Superior temporal gyrus (tissue), 1 donor: ENCODE measurements around the gene MYH1.
"Not testable (repeated sequence)": the region's sequence is repeated elsewhere in the genome, so short reads cannot be mapped to it uniquely, and the experiment has no call there.

Experiments
- DNase-seq: peaks from one replicate; pipeline ENCODE4 v3.0.0-alpha.2; 2016; ENCODE audit errors: extremely low spot score

Gene MYH1

DNA sequence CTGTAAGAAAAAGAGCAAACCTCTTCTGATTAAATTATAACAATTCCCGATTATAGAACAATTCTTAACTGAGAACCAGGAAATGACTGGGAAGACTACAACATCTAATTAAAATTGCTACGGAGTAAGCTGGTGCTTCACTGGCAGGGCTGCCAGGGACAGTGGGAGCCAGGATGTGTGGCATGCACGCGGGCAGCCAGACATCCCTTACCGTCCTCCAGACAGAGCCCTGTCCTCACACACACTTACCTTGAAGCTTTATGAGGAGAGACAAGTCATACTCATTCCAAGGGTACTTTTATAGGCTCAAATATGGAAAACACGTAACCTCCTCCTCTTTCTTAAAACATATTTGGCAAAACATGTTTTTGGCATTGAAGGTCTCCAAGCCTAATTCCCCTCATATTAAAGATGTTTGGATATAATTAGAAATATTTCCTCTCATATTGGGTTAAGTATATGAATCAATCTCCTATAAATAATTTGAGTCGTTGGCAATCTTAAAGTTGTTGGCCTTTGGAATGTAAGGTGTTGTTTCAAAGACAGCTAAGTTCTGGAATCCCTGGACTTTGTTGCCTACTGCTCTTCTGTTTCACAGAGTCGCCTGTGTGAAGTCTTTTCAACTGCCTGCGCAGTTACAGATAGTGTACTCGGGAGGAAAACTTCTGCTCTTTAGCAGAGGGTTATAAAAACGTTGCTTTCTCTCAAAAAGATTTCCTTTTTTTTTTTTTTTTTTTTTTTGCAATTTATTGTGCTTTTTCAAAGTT, at the start of gene MYH1:
Gene MYH1 (minus strand): TSS at position 272 of the 767 bp plus-strand sequence. CDS start 1,900 bp downstream, outside the sequence.
- DNase-seq, result no peak

DNA sequence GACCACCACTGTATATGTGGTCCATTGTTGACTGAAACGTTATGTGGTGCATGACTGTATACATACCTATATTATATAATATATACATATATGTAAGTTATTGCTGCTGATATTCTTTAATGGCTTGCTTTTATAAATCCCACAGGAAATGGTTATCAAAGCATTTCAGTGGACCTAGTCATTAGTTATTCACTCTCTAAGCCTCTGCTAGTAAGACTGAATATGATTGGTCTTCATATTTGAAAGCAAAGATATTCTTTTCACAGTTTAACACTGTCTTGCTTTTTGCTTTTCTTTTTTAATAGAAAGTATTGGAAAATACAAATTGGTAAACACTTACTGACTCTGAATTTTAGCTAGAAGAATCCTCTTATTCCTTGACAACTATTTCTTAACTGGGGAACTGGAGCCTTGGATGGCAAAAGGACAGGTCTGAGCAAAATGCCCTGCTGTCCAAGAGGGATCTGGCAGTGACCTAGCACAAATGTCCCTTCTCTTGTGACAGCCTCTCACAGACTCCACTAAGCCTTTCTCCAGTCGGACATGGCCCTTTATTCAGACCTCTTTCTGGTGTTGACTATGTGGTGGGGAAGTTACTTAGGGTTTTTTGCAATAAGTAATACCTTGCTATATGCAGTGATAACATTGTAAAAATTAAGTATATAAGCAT, 45.8 kb upstream of the MYH1 start:
- no peak for DNase-seq

DNA sequence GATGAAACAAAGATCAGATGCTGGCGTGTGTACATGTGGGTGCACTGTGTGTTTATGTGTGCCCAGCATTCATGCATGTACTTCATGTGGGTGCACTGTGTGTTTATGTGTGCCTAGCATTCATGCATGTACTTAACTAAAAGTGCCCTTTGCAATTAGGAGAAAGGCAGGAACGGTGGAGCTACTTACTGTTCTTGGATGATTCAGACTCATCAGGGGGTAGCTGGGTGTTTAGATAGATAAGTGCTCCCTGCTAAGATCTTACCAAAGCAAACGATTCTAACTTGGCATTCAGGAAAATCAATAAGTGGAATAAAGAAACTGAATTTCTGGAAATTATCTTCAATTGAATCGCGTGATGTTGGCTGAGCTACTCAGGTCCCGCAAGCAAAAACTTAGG, 39.7 kb upstream of the MYH1 start:
- no peak for DNase-seq

DNA sequence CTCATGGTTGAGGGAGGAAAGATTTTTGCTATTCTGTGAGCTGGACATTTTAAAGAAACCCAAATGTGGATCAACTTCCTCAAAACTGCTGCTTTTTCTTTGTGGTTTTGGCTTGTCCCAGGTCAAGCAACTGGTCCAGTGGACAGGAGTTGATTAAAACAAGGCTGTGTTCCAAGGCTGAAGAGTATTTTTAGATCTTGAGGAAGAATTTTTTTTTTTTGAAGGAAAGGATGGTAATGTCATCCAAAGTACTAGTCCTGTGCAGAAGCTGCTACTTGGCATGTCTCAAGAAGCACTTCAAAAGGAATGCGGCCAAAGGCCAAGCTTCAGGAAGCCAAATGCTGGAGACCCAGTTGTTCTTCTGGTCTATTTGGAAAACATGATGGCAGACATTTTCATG, 39.1 kb upstream of the MYH1 start:
- DNase-seq, result no peak

DNA sequence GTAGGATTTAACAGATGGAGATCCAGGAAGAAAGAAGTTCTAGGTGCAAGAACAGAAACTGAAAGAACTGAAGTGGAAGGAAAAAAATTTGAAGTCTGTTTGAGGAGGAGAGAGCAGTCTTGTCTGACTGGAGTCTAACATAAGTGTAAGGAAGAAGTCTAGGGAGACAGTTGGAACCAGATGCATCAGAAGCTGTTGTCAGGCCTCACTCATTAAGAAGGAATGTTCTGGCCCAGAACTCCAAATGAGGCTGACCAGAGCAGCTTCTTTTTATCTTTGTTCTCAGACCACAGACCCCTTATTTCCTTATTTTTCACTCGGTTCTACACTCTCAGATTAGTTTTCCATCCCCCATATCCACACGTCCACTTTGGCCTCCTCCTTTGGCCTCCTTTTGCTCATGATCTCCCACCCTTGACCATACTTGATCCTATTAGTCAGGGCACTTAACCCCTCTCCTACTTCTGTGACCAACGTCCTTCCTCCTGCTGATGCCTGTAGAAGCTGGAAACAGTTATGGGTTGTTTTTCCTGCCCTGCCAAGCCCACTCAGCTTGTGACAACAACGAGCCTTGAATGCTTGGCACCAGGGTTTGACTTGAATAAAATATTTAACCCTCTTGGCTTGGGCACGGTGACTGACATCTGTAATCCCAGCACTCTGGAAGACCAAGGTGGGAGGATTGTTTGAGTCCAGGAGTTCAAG, 38.1 kb upstream of the MYH1 start:
- no peak for DNase-seq

DNA sequence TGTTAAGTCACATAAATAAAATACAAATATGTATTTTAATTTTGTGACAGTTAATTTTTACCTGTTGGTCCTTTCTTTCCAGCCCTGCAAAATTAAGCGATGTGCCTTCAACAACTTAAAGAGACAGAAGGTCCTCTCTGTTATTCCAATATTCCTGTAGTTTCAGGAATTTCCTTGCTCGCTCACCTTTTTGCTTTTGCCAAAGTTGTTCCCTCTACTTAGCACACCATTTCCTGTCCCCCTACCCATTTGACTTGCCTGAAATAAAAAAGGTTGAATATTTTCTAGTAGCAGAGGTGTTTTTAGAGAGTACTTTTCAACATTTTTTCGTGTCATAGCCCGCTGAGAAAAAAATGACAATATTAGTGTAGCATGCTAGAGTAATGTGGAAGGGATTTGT, 31.7 kb upstream of the MYH1 start:
- no peak for DNase-seq

DNA sequence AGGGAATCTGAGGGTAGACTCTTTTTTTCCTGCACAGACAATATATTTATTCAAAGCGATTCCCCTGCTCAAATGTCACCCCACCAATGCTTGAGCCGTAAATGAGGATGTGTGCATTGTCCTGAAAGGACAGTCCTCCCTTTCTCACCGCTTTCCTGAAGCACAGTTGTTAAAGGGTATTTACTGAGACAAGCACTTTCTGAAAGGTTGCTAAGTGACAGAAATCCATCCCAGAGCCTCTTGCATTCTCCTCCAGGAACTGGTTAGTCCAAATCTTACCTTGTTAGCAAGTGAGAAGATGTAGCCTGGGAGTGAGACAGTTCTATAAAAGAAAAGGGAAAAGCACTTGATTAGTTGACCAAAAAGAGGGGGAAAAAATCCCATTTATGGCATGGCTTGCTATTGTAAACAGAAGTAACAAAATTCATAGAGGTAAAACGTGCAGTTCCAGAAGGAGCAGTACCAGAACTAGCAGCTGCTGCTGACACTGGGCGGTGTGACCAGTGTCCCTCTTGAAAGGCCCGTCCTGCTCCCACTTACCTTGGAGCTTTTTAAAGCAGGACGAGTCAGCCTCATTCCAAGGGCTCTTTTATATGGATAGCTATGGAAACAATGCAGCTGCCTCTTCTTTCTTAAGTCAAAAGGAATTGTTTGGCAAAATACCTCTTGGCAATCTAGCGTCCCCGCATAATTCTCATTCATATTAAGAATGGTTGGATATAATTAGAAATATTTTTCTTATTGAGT, 30.9 kb upstream of the MYH1 start, which contains the start of gene MYH2:
Gene MYH2 (minus strand): TSS at position 563 of the 747 bp plus-strand sequence. CDS start 1,738 bp downstream, outside the sequence.
- no peak for DNase-seq

DNA sequence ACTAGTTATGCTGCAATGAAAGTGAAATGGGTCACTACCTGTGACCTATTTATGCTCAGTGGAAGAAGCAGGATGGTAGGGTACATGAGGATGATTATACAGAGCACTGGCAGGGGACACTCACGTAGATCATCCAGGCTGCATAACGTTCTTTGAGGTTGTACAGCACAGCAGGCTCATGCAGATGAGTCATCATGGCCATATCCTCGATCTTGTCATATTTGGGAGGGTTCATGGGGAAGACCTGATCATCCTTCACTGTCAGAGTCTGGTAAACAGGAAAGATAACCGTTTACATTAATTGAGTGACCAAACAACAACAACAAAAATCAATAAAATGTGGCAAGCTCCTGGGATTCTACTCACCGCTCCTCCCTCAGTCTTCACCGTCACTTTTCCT, 29.0 kb upstream of the MYH1 start:
- DNase-seq, result no peak

DNA sequence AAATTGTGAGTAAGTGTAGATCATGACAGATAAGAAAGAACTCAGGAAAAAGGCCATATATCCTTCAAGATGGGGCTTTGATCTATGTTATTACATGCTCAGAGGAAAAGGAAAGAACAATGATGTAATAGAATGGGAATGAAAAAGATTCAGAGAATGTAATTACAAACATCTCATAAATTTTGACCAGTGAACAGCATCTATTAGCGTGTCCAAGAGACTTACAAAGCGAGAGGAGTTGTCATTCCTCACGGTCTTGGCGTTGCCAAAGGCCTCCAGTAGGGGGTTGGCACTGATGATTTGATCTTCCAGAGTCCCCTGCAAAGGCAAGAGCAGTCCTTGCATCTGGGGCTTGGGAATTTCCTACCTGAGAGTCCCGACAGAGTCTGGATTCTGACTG, 25.1 kb upstream of the MYH1 start:
- not testable (repeated sequence) for DNase-seq

DNA sequence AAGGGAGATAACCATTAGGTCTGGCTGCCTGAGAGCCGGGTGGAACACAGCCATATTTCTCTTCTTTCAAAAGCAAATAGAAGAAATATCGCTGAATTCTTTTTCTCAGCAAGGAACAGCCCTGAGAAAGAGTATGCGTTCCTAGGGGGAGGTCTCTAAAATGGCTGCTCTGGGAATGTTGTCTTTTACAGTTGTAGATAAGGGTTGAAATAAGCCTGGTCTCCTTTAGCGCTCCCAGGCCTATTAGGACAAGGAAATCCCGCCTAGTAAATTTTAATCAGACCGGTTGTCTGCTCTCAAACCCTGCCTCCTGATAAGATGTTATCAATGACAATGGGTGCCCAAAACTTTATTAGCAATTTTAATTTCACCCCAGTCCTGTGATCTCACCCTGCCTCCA, 22.8 kb upstream of the MYH1 start:
- not testable (repeated sequence) for DNase-seq

DNA sequence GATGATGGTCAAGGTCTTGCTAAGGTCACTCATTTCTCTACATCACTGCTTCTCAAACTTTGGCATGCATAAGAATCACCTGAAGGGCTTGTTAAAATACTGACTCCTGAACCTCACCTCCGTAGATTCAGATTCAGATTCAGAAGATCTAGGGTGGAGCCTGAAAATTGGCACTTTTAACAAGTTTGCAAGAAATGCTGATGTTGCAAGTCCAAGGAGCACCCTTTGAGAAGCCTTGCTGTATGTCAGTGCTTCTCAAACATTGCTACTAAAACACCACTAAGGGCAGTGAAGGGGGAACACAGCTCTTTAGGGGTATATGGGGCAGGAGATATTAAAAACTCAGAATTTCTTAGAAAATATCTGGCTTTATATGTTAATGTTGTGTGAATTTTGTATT, 13.7 kb upstream of the MYH1 start:
- no peak for DNase-seq

DNA sequence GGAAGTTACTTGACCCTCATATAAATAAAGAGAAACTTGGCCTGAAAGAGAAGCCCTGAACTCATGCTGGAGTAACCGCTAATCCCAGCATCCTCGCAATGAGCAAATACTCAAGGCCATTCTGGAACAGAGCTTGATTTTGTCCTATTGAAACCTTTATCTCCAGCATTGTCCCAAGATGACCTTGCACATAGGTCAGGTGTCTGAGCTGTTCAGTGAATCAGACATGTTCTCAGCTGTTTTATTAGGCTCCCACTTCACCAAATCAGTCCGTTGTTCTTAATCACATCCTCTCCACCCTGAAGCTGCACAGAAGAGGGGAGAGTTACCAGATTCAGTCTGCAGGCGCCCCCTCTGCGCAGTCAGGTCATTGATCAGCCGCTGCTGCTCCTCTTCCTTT, 9.1 kb upstream of the MYH1 start:
- no peak for DNase-seq

DNA sequence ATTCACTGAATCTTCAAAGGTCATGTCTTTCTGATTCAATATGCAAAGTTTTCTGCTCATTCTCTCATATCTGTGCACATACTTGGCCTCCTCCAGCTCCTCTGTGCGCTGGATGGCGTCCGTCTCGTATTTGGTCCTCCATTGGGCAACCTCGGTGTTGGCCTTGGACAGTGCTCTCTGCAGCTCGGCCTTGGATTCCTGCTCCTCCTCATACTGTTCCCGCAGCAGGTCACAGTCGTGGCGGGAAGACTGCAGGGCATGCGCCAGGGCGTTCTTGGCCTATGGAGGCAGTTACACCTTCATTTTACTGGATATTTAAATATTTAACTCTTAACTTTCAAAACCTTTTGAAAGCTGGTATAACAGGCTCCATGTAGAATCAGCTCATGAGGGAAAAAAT, 8.2 kb upstream of the MYH1 start:
- no peak for DNase-seq

DNA sequence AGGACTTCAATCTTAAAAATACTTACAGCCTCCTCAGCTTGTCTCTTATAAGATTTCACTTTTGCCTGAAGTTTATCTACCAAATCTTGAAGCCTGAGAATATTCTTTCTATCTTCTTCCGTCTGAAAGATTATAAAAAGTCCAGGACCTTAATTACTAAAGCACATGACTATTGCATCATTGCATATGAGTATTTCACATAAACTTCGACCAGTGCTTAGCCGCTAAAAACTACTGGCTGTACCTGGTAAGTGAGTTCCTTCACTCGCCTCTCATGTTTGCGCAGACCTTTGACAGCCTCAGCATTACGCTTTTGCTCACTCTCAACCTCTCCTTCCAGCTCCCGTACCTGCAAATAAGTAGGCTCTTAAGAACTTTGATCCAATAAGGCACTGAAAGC, 4.7 kb upstream of the MYH1 start:
- DNase-seq, result no peak

DNA sequence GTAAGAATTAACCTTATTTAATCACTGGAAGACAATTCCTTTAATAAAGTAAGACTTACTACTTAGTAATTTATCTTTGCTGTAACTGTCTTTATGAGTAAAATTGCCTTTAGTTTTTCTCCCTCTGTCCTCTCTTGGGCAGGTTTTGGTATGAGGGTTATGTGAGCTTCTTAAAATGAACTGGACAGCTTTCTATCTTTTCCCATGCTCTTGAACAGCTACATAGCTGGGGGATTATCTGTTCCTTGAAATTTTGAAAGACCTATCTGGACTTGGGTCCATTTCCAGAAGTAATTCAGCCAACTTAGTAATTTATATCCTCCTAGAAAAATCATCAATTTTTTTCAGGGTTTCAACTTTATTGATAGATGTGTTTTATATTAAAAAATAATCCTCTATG, 3.6 kb upstream of the MYH1 start:
- no peak for DNase-seq

DNA sequence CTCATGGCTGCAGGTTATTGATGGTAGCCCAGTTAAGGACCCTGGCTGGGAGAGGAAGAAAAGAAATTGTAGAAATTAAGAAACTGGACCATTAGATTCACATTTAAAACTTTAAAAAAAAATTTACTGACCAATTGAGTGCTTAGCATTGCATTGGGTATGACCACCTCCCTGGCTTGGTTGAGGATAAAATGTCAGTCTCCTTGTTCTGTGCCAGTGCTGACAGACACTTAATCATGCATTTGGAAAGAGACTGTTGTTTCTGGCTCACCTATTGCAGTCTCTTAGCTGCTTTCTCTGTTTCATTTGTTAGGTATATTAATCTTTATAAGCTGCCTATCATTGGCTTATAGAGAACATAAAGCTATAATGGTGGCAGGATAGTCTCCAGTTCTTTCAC, 1.7 kb downstream of the MYH1 start:
- no peak for DNase-seq

DNA sequence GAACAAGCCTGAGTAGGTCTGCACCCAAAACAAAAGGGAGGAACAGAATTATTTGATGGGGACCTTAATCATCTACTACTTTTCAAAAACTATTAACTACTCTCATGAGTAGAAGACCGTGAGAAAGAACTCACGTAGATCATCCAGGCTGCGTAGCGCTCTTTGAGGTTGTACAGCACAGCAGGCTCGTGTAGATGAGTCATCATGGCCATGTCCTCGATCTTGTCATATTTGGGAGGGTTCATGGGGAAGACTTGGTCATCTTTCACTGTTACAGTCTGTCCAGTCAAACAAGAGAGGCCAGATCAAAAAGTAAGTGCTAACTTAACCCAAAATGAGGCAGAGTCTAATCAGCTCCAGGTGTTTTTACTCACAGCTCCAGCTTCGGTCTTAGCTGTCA, 2.3 kb downstream of the MYH1 start:
- no peak for DNase-seq

DNA sequence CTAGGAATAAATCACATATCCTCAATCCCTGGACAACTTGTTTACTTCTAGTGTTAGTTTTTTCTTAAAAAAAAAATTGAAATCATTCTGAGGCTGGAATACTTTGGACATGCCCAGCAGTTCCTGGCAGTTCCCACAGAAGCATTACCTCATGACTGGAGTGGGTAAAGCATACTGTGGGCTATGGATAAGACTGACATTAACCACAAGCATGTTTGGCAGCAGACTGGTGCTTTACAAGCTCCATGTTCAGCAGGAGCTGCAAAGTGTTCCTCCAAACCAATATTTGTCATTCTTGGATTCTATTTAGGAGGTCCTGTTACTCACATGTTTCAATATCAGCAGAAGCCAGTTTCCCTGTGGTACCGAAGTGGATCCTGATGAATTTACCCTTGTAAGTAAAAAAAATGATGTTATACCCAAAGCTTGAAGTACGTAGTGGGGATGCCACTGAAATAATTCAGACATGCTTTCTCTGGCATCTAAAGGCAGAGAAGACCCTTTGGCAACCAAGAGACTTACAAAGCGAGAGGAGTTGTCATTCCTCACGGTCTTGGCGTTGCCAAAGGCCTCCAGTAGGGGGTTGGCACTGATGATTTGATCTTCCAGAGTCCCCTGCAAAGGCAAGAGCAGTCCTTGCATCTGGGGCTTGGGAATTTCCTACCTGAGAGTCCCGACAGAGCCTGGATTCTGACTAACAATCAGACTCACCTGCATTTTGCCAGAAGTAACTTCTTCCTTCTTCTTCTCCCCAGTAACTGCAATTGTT, 4.9 kb downstream of the MYH1 start:
- DNase-seq, result no peak

DNA sequence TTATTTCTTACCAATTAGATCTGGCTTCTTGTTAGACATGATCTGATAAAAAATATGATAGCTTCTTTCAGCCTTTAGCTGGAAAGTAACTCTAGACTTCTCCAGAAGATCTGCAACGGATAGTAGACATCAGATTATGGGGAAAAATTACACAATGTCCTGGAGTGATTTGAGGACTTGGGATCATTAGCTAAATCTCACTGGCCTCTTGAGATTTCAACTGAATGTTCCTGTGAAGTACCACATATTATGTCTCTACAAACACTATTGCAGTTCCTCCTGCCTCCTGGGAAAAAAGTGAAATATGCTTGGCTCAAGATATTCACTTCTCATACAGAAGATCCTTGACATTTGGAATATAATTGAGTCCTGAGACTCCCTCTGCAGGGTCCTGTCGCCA, 5.5 kb downstream of the MYH1 start:
- DNase-seq, result no peak

DNA sequence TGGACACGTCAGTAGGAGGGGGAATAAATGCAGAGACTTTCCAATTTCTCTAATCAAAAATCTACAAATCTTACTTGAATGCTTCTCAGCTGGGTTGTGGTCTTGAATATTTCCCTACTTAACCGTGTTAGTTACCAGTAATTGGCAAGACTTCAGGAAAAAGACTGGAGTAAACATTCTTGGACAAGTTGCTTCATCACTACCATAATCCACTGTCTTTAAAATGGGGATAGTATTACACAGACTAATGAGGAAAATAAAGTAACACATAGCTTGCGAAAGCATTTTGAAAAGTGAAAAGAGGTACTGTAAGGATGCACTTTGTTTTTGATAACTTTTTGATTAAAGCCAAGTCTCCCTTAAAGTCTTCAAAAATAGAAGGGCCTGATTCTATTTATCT, 18.4 kb downstream of the MYH1 start:
- no peak for DNase-seq

DNA sequence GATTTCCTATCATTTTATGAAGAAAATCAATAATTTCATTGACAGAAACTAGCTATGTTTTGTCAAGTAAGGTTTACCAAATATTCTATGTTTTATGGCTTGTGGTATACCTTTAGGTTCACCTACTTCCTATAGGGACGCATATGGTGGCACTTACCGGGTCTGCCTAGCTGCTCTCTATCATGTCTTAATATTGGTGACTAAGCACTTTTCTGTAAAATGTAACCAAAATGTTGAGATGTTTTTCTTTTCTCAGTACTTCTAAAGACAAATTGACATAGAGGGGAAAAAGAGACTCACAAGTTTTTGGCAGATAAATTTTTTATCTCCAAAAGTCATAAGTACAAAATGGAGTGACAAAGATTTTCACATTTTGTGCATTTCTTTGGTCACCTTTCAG, 26.3 kb downstream of the MYH1 start:
- DNase-seq, result no peak
